Measurements from ENCODE around the gene SQOR. TPM values are rescaled to one million over a fixed set of nuclear protein-coding genes. Genes with fewer than 3 reads are reported as not detected.

The SQOR gene
- total RNA-seq (2021) = 4.3 and 4.9 TPM in 2 replicates
- percentile 29 among the genes with signal in this experiment for Bru-seq, nascent RNA
- percentile 24 among the genes with signal in this experiment for BruChase-seq, experiment 1, labeled RNA remaining after a 2-hour chase
- BruChase-seq, experiment 2, labeled RNA remaining after a 6-hour chase = percentile 34 among the genes with signal in this experiment
- long read RNA-seq, transcript SQOR-201 (10 exons, 2,003 nt) = major isoform, 12 of 12 reads
- long read RNA-seq, partial matches to known transcripts = 0 of 12 reads
- long read RNA-seq, other reads (novel, unspliced or antisense) = 0 of 12 reads

GRCh38 chr15:45634432-45635190 lies at the start of gene SQOR:
TSS of gene SQOR (plus strand) at chr15:45635029. CDS start at chr15:45658924, 23,895 bp downstream.
- Histone ChIP-seq H3K9me3 (ENCODE audit: low read depth, low read length, poor library complexity, severe bottlenecking) (no peaks in the 10 kb centered on the region), H3K4me3 (ENCODE audit: low read depth, low read length, poor library complexity, severe bottlenecking) (peak within 1 kb of the TSS; percentile 70), H3K27ac (ENCODE audit: low read depth, low read length, poor library complexity, severe bottlenecking) (no peak within 1 kb of the TSS), H3K36me3 (ENCODE audit: insufficient read depth, low read length, poor library complexity, severe bottlenecking) (no peaks in the 10 kb centered on the region), H3K27me3 (replicated peaks; ENCODE audit: insufficient read depth, low read depth, low read length, poor library complexity) (no peaks in the 10 kb centered on the region), H3K4me1 (ENCODE audit: insufficient read depth, low read length, poor library complexity, severe bottlenecking) (peaks cover 17% of the 10 kb centered on the region)
- ChIA-PET CTCF (no interaction called here), POLR2A (ENCODE audit: low non-redundant PET) (no interaction called here)
- peak; percentile 37 for DNase-seq (ENCODE audit: low spot score)
- TF ChIP-seq EZH2 (IDR thresholded peaks at IDR 0.05; ENCODE audit: borderline replicate concordance, low read depth, low read length, poor library complexity, severe bottlenecking) (no peak), CTCF (conservative IDR thresholded peaks at IDR 0.05; ENCODE audit: low read depth, low read length) (no peak)
- BruUV-seq (replicated peaks) = no TSS peak
- intact Hi-C loops (cut with micrococcal nuclease; ENCODE audit: unreplicated experiment) = no loop called here

GRCh38 chr15:45585069-45585791 lies 49.6 kb upstream of the SQOR start:
- ChIA-PET CTCF (no interaction called here), POLR2A (ENCODE audit: low non-redundant PET) (no interaction called here)
- no peak for DNase-seq (ENCODE audit: low spot score)
- no peak overlapping the region for H3K27ac ChIP-seq (ENCODE audit: low read depth, low read length, poor library complexity, severe bottlenecking)
- H3K4me1 ChIP-seq (ENCODE audit: insufficient read depth, low read length, poor library complexity, severe bottlenecking) = peaks cover 22% of the 10 kb centered on the region
- H3K36me3 ChIP-seq (ENCODE audit: insufficient read depth, low read length, poor library complexity, severe bottlenecking) = no peaks in the 10 kb centered on the region
- H3K27me3 ChIP-seq (replicated peaks; ENCODE audit: insufficient read depth, low read depth, low read length, poor library complexity) = no peaks in the 10 kb centered on the region
- intact Hi-C loops (cut with micrococcal nuclease; ENCODE audit: unreplicated experiment) = no loop called here
- BruUV-seq (replicated peaks) = no TSS peak
- TF ChIP-seq CTCF (conservative IDR thresholded peaks at IDR 0.05; ENCODE audit: low read depth, low read length) (no peak), EZH2 (IDR thresholded peaks at IDR 0.05; ENCODE audit: borderline replicate concordance, low read depth, low read length, poor library complexity, severe bottlenecking) (no peak)
- no peaks in the 10 kb centered on the region for H3K9me3 ChIP-seq (ENCODE audit: low read depth, low read length, poor library complexity, severe bottlenecking)
- no peak overlapping the region for H3K4me3 ChIP-seq (ENCODE audit: low read depth, low read length, poor library complexity, severe bottlenecking)

DNA sequence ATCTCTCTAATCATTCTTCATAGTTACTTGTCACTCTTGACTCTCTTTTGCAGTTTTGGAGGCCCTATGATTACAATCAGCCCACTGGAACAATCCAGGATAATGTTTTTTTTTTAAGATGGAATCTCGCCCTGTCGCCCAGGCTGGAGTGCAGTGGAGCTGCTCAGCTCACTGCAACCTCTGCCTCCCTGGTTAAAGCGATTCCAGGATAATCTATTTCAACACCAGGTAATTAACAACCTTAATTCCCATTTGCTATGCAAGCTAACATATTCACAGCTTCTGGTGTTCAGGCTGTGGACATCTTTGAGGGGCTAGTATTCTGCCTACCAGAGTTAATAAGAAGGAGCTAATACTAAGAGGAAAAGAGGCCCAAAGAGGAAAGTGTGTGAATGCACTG lies 48.7 kb upstream of the SQOR start:
- BruUV-seq (replicated peaks) = no TSS peak
- POLR2A ChIA-PET (ENCODE audit: low non-redundant PET) = interaction anchor here (0.7 kb wide), 1 partner anchor 27 kb away, joined by 4 read pairs; no protein-coding TSS in a partner anchor
- CTCF ChIA-PET = interaction anchor here (0.8 kb wide), 1 partner anchor 12 kb away, joined by 3 read pairs; no protein-coding TSS in a partner anchor
- H3K27ac ChIP-seq (ENCODE audit: low read depth, low read length, poor library complexity, severe bottlenecking) = peak overlapping the region; percentile 99
- intact Hi-C loops (cut with micrococcal nuclease; ENCODE audit: unreplicated experiment) = no loop called here
- no peaks in the 10 kb centered on the region for H3K27me3 ChIP-seq (replicated peaks; ENCODE audit: insufficient read depth, low read depth, low read length, poor library complexity)
- H3K9me3 ChIP-seq (ENCODE audit: low read depth, low read length, poor library complexity, severe bottlenecking) = no peaks in the 10 kb centered on the region
- no peaks in the 10 kb centered on the region for H3K36me3 ChIP-seq (ENCODE audit: insufficient read depth, low read length, poor library complexity, severe bottlenecking)
- peak; percentile 5 for DNase-seq (ENCODE audit: low spot score)
- H3K4me3 ChIP-seq (ENCODE audit: low read depth, low read length, poor library complexity, severe bottlenecking) = peak overlapping the region; percentile 85
- TF ChIP-seq EZH2 (IDR thresholded peaks at IDR 0.05; ENCODE audit: borderline replicate concordance, low read depth, low read length, poor library complexity, severe bottlenecking) (no peak), CTCF (conservative IDR thresholded peaks at IDR 0.05; ENCODE audit: low read depth, low read length) (no peak)
- peaks cover 22% of the 10 kb centered on the region for H3K4me1 ChIP-seq (ENCODE audit: insufficient read depth, low read length, poor library complexity, severe bottlenecking)
